ENCODE measurements around the gene DIAPH2. TPM values are rescaled to one million over a fixed set of nuclear protein-coding genes. Genes with fewer than 3 reads are reported as not detected.
A peak's percentile ranks its signal among the peaks of the same experiment; 100 is the strongest.

DIAPH2 gene
- total and polyA plus RNA-seq, 9 donors, result 5.2 to 15.8 (median 8.9) TPM

DNA sequence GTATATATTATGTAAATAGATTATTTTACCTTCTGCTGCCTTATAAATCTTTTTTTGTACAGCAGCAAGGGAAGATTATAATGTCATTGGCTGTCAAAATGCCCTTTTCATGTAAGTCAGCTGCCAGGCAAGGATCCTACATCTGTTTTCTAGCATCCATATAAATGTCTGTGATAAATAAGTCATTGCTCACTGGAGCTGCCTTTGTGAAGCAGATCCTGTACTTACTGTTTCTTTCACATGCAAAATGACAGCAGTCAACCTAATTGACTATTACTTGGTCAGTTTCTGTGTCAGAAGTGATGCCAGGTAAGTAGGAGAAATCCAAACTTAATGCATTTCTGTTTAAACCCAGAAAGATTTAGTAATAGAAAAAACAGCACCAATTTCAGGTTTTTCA, 819.8 kb downstream of the DIAPH2 start:
- no peaks in the 10 kb centered on the region for H3K36me3 ChIP-seq (ENCODE audit: control insufficient read depth, insufficient read depth, low read length)
- no peak overlapping the region for H3K27ac ChIP-seq (ENCODE audit: low read length)
- H3K27me3 ChIP-seq (ENCODE audit: control insufficient read depth, insufficient read depth, low read length), result no peaks in the 10 kb centered on the region
- DNase-seq, result no peak
- no peaks in the 10 kb centered on the region for H3K4me1 ChIP-seq (ENCODE audit: control insufficient read depth, insufficient read depth, low read length)
- no peaks in the 10 kb centered on the region for H3K9me3 ChIP-seq (replicated peaks; ENCODE audit: control insufficient read depth, low read depth, low read length)
- H3K4me3 ChIP-seq (ENCODE audit: low read length), result no peak overlapping the region

DNA sequence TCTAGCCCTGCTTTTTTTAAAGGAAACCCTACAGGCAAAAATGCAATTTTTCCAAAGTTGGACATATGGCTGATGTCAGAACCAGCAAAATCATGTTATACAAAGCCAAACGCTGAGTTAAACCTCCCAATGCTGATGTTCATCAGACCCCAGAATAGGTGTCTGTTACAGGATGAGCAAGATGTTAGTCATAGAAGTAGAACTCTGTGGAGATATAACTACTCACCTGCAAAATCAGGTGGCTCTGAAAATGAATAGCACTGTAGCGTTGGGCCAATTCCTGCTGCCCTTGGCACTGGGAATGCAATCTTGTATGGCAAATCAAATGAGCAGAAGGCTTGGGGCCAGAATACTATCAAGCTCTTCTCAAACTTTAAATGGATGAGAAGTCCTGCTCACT, 833.1 kb downstream of the DIAPH2 start:
- no peaks in the 10 kb centered on the region for H3K36me3 ChIP-seq (ENCODE audit: control insufficient read depth, insufficient read depth, low read length)
- H3K4me3 ChIP-seq (ENCODE audit: low read length), result no peak overlapping the region
- H3K27me3 ChIP-seq (ENCODE audit: control insufficient read depth, insufficient read depth, low read length), result peaks cover 3% of the 10 kb centered on the region
- DNase-seq, result no peak
- no CpG with 5 or more reads among the region's 2 CpGs for WGBS (ENCODE audit: insufficient coverage)
- H3K4me1 ChIP-seq (ENCODE audit: control insufficient read depth, insufficient read depth, low read length), result no peaks in the 10 kb centered on the region
- no peaks in the 10 kb centered on the region for H3K9me3 ChIP-seq (replicated peaks; ENCODE audit: control insufficient read depth, low read depth, low read length)
- H3K27ac ChIP-seq (ENCODE audit: low read length), result no peak overlapping the region

DNA sequence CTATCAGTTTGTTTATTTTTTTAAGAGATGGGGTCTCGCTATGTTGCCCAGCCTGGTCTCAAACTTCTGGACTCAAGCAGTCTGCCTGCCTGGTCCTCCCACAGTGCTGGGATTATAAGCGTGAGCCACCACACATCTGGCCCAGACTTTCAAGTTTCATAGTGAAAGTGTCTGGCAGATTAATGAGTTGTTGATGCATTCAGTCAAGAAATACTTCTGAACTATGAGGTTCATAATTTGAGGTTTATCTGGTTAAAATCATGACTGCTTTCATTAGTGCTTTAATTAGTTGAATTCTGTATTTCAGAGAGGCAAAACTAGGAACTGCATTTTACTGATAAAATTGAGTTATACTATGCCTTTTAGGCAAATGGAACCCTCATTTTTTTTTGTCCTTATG, 837.7 kb downstream of the DIAPH2 start:
- Histone ChIP-seq H3K4me3 (ENCODE audit: low read length) (no peak overlapping the region), H3K9me3 (replicated peaks; ENCODE audit: control insufficient read depth, low read depth, low read length) (no peaks in the 10 kb centered on the region), H3K4me1 (ENCODE audit: control insufficient read depth, insufficient read depth, low read length) (no peaks in the 10 kb centered on the region), H3K36me3 (ENCODE audit: control insufficient read depth, insufficient read depth, low read length) (no peaks in the 10 kb centered on the region), H3K27ac (ENCODE audit: low read length) (no peak overlapping the region), H3K27me3 (ENCODE audit: control insufficient read depth, insufficient read depth, low read length) (peaks cover 4% of the 10 kb centered on the region)
- DNase-seq, result no peak
- no CpG with 5 or more reads among the region's 2 CpGs for WGBS (ENCODE audit: insufficient coverage)

DNA sequence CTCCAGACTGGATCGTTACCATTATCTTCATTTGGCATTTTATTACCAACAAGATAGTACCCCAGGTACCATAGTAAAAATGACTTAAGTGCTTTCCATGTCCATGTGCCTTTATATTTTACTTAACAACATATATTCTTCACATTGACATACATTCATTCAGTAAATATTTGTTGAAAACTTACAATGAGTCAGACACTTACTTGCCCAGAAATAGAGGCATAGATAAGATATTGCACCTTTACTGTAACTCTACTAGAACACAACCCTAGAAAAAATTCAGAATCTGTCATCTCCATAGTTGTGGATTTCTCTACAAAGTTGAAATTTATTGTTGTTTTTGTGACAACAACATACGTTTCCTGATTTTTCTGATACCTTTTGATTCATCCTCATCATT, 839.7 kb downstream of the DIAPH2 start:
- no peak overlapping the region for H3K27ac ChIP-seq (ENCODE audit: low read length)
- no peak for DNase-seq
- H3K27me3 ChIP-seq (ENCODE audit: control insufficient read depth, insufficient read depth, low read length), result peaks cover 4% of the 10 kb centered on the region
- no peaks in the 10 kb centered on the region for H3K36me3 ChIP-seq (ENCODE audit: control insufficient read depth, insufficient read depth, low read length)
- no CpG with 5 or more reads among the region's 2 CpGs for WGBS (ENCODE audit: insufficient coverage)
- no peaks in the 10 kb centered on the region for H3K4me1 ChIP-seq (ENCODE audit: control insufficient read depth, insufficient read depth, low read length)
- peaks cover 3% of the 10 kb centered on the region for H3K9me3 ChIP-seq (replicated peaks; ENCODE audit: control insufficient read depth, low read depth, low read length)
- no peak overlapping the region for H3K4me3 ChIP-seq (ENCODE audit: low read length)

DNA sequence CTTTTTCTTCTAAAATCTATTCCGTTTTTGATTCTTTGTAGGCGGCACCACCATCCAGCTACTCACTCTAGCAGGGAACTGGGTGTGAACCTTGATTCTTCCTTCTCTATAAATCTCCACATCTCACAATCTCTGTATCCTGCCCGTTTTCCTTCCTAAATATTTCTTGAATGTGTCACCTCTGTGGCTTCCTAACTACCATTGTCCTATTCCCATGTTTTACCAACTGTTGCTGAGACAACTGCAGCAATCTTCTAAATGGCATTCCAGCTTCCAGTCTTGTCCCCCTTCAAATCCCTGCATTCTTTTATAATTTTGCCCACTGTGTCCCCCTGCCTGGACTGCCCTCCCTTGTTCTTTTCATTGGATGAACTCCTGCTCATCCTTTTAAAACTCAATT, 840.4 kb downstream of the DIAPH2 start:
- H3K4me1 ChIP-seq (ENCODE audit: control insufficient read depth, insufficient read depth, low read length), result no peaks in the 10 kb centered on the region
- peaks cover 3% of the 10 kb centered on the region for H3K9me3 ChIP-seq (replicated peaks; ENCODE audit: control insufficient read depth, low read depth, low read length)
- DNase-seq, result no peak
- H3K27ac ChIP-seq (ENCODE audit: low read length), result no peak overlapping the region
- no peak overlapping the region for H3K4me3 ChIP-seq (ENCODE audit: low read length)
- no peaks in the 10 kb centered on the region for H3K36me3 ChIP-seq (ENCODE audit: control insufficient read depth, insufficient read depth, low read length)
- 66% methylated on average over 3 of the region's 3 CpGs for WGBS (ENCODE audit: insufficient coverage)
- H3K27me3 ChIP-seq (ENCODE audit: control insufficient read depth, insufficient read depth, low read length), result peaks cover 4% of the 10 kb centered on the region

DNA sequence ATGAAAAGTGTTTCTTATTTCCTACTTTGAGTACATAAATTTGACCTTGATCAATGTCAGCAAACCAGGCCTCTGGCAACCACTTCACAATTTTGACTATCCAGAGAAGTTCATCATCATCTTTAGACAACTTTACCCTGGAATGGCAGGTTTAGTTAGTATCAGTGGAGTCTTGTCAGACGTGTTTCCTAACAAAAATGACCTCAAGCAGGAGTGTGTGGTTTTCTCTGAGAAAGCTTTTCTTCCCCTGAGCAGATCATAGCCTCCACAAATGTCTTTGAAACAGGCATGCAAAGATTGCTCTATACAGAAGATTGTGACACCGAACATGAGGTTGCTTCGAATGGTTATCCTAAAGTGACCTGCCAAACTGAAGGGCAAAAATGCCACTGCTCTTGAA, 841.3 kb downstream of the DIAPH2 start:
- Histone ChIP-seq H3K4me1 (ENCODE audit: control insufficient read depth, insufficient read depth, low read length) (no peaks in the 10 kb centered on the region), H3K9me3 (replicated peaks; ENCODE audit: control insufficient read depth, low read depth, low read length) (peaks cover 10% of the 10 kb centered on the region), H3K27me3 (ENCODE audit: control insufficient read depth, insufficient read depth, low read length) (peaks cover 2% of the 10 kb centered on the region), H3K36me3 (ENCODE audit: control insufficient read depth, insufficient read depth, low read length) (no peaks in the 10 kb centered on the region), H3K4me3 (ENCODE audit: low read length) (no peak overlapping the region), H3K27ac (ENCODE audit: low read length) (no peak overlapping the region)
- no peak for DNase-seq
- 88% methylated on average over 2 of the region's 3 CpGs for WGBS (ENCODE audit: insufficient coverage)

DNA sequence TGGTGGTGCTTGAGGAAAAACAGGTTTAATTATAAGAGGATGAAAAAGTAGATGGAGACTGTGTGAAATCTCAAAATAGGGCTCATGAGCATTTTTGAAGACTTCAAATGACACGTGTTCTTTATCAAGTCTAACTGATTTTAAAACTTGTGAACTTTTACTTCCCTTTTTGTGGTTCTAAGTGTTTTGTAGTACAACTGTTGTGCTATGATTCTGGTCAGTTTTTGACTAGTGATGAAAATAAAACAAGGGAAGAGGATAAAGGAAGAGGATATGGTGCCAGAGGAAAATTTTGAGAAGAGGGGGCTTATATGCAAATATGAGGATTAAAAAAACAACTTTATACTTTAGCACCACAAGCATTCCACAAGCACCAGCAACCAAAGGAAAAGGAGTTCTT, 843.1 kb downstream of the DIAPH2 start:
- no peak overlapping the region for H3K4me3 ChIP-seq (ENCODE audit: low read length)
- WGBS (ENCODE audit: insufficient coverage), result no CpG with 5 or more reads among the region's 1 CpG
- no peak for DNase-seq
- H3K36me3 ChIP-seq (ENCODE audit: control insufficient read depth, insufficient read depth, low read length), result no peaks in the 10 kb centered on the region
- H3K27me3 ChIP-seq (ENCODE audit: control insufficient read depth, insufficient read depth, low read length), result peaks cover 1% of the 10 kb centered on the region
- H3K27ac ChIP-seq (ENCODE audit: low read length), result no peak overlapping the region
- peaks cover 10% of the 10 kb centered on the region for H3K9me3 ChIP-seq (replicated peaks; ENCODE audit: control insufficient read depth, low read depth, low read length)
- no peaks in the 10 kb centered on the region for H3K4me1 ChIP-seq (ENCODE audit: control insufficient read depth, insufficient read depth, low read length)

DNA sequence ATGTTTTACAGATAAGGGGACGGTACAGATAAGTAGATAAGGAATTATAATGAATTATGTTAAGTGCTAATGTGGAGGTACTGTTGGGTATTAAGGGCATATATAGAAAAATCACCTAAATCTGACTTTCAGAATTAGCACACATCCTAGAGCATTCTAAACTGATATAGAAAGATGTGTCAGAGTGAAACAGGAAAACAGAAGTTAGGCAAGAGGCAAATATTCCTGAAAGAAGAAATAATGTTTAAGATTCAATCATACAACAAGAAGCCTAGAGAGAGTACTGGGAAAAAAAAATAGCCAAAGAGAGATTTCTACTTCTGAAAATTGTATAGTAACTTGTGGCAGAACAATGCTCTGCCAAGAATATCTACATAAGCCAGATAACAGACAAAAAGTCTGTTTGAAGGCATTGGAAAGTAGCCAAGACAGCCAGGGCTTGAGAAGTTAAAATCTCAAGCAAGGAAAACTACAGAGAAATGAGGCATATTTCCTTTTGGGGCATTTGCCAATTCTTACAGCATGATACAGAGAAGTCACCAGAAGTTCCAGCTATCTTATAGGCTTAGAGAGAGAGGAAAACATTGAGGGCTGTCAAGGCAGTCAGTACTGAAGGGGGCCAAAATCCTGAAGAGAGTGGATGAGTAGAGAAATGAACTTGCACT, 845.0 kb downstream of the DIAPH2 start:
- H3K36me3 ChIP-seq (ENCODE audit: control insufficient read depth, insufficient read depth, low read length), result no peaks in the 10 kb centered on the region
- no CpG with 5 or more reads among the region's 1 CpG for WGBS (ENCODE audit: insufficient coverage)
- peaks cover 10% of the 10 kb centered on the region for H3K9me3 ChIP-seq (replicated peaks; ENCODE audit: control insufficient read depth, low read depth, low read length)
- no peak overlapping the region for H3K27ac ChIP-seq (ENCODE audit: low read length)
- H3K4me3 ChIP-seq (ENCODE audit: low read length), result no peak overlapping the region
- DNase-seq, result peak; percentile 5
- no peaks in the 10 kb centered on the region for H3K4me1 ChIP-seq (ENCODE audit: control insufficient read depth, insufficient read depth, low read length)
- H3K27me3 ChIP-seq (ENCODE audit: control insufficient read depth, insufficient read depth, low read length), result no peaks in the 10 kb centered on the region

DNA sequence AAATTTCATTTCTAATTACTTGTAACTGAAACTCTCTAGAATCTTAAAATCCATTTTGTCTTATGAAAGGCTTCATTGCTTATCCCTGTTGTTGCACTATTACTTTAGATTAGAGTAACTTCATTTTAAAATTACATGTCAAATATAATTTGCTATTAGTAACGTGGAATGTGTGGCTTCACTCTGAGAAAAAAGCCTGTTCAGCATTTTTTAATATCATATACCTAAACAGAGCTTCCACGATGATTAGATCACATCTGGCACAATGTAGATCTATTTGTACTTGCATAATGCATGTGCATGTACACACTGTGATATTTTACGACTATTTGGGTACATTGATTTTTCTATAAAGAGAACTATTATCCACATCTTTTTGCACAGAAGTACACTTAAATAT, 847.2 kb downstream of the DIAPH2 start:
- Histone ChIP-seq H3K4me3 (ENCODE audit: low read length) (no peak overlapping the region), H3K27ac (ENCODE audit: low read length) (no peak overlapping the region), H3K36me3 (ENCODE audit: control insufficient read depth, insufficient read depth, low read length) (no peaks in the 10 kb centered on the region), H3K9me3 (replicated peaks; ENCODE audit: control insufficient read depth, low read depth, low read length) (peaks cover 10% of the 10 kb centered on the region), H3K4me1 (ENCODE audit: control insufficient read depth, insufficient read depth, low read length) (no peaks in the 10 kb centered on the region), H3K27me3 (ENCODE audit: control insufficient read depth, insufficient read depth, low read length) (no peaks in the 10 kb centered on the region)
- WGBS (ENCODE audit: insufficient coverage), result no CpG with 5 or more reads among the region's 3 CpGs
- no peak for DNase-seq

DNA sequence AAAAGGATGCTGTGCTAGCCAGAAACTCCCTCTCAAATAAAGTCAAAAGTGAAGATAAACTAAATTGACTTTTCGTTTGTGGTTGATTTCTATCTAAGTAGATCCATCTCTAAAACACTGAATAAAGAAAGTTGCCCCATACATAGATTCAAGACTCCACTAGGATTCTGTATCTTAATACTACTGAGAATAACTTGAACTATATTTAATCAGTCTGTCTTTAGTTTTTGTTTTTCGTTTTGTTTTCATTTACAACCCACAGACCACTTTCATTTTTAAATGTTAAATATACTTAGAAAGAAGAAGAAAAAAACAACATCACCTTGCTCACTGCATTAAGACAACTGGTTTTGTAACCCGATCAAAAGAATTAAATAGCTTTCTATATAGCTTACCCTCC, 854.1 kb downstream of the DIAPH2 start:
- Histone ChIP-seq H3K27me3 (ENCODE audit: control insufficient read depth, insufficient read depth, low read length) (no peaks in the 10 kb centered on the region), H3K4me1 (ENCODE audit: control insufficient read depth, insufficient read depth, low read length) (no peaks in the 10 kb centered on the region), H3K36me3 (ENCODE audit: control insufficient read depth, insufficient read depth, low read length) (no peaks in the 10 kb centered on the region), H3K27ac (ENCODE audit: low read length) (no peak overlapping the region), H3K4me3 (ENCODE audit: low read length) (no peak overlapping the region), H3K9me3 (replicated peaks; ENCODE audit: control insufficient read depth, low read depth, low read length) (no peaks in the 10 kb centered on the region)
- DNase-seq, result no peak
- no CpG with 5 or more reads among the region's 3 CpGs for WGBS (ENCODE audit: insufficient coverage)

DNA sequence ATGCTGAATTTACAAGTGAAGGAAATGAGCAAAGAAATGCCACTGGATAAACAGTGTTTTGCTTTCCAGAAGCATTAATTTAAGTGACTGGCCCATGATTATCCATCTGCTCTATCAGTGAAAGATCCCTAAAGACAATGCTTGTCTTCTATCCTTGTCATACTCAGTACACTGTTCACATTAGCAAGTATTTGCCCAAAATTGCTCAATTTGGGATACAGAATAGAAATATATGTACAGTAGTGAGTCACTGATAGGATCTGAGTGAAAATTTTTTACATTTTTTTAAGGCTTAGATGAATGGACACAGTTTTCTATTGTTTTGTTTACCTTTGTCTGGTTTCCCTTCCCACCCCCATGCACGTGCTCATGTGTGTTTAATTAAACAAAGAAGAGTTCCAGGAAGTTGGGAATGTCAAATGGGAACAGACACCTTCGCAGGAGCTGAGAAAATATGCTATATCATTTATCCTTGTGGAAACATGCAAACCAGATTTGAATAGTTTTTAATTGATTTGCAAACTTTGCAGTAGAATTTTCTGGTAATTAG, 855.4 kb downstream of the DIAPH2 start:
- H3K36me3 ChIP-seq (ENCODE audit: control insufficient read depth, insufficient read depth, low read length), result no peaks in the 10 kb centered on the region
- H3K27ac ChIP-seq (ENCODE audit: low read length), result no peak overlapping the region
- no peak overlapping the region for H3K4me3 ChIP-seq (ENCODE audit: low read length)
- DNase-seq, result no peak
- no peaks in the 10 kb centered on the region for H3K9me3 ChIP-seq (replicated peaks; ENCODE audit: control insufficient read depth, low read depth, low read length)
- WGBS (ENCODE audit: insufficient coverage), result no CpG with 5 or more reads among the region's 2 CpGs
- no peaks in the 10 kb centered on the region for H3K4me1 ChIP-seq (ENCODE audit: control insufficient read depth, insufficient read depth, low read length)
- no peaks in the 10 kb centered on the region for H3K27me3 ChIP-seq (ENCODE audit: control insufficient read depth, insufficient read depth, low read length)
